ENCODE measurements around the gene FAM221B.

The FAM221B gene

DNA sequence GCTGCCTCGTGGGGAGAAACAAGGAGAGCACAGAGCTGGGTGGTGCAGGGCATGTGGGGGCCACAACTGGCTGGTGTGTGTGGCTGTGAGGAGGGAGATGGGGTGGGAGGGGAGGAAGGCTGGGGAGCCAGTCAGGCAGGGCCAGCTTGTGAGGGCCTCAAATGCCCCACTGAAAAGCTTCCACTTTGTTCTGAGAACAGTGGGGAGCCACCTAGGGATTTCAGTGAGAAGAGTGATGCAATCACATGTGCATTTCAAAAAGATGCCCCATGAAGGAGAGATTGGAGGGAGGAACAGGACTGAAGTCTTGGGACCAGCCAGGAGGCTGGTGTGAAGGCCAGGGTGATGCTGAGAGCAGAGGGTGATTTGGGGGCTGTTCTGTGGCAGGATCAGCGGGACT, 40.4 kb upstream of the FAM221B start:
- no peaks in the 10 kb centered on the region for H3K36me3 ChIP-seq (ENCODE audit: control insufficient read depth, insufficient read depth, low read length)
- DNase-seq (ENCODE audit: extremely low read depth, insufficient read length), result no peak
- H3K4me3 ChIP-seq (replicated peaks; ENCODE audit: low read depth, low read length), result no peak overlapping the region
- H3K27me3 ChIP-seq (replicated peaks; ENCODE audit: control insufficient read depth, insufficient read depth, low read length), result no peaks in the 10 kb centered on the region
- no peak for TF ChIP-seq CTCF (IDR thresholded peaks at IDR 0.05; ENCODE audit: insufficient read depth, low read length, poor library complexity, severe bottlenecking)

DNA sequence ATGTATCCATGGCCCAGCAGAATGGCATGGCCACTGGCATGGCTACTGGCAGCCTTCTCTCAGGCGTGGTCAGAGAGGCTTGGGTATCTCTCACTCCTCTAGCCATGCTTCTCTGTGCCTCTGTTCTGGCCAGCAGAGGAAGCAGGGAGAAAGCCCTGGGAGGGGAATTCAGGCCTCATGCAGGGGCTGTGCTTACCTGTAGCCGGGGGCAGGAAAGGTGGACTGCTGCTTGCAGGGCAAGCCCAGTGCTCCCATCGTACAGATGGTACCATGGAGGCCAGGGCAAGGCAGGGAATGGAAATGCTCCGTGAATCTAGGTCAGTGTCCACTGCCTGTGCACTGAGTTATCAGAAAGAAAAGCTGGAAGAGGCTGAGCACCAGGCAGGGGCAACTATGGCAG, 39.0 kb upstream of the FAM221B start:
- DNase-seq (ENCODE audit: extremely low read depth, insufficient read length), result no peak
- Histone ChIP-seq H3K4me3 (replicated peaks; ENCODE audit: low read depth, low read length) (no peak overlapping the region), H3K36me3 (ENCODE audit: control insufficient read depth, insufficient read depth, low read length) (no peaks in the 10 kb centered on the region), H3K27me3 (replicated peaks; ENCODE audit: control insufficient read depth, insufficient read depth, low read length) (no peaks in the 10 kb centered on the region)
- TF ChIP-seq CTCF (IDR thresholded peaks at IDR 0.05; ENCODE audit: insufficient read depth, low read length, poor library complexity, severe bottlenecking), result no peak

DNA sequence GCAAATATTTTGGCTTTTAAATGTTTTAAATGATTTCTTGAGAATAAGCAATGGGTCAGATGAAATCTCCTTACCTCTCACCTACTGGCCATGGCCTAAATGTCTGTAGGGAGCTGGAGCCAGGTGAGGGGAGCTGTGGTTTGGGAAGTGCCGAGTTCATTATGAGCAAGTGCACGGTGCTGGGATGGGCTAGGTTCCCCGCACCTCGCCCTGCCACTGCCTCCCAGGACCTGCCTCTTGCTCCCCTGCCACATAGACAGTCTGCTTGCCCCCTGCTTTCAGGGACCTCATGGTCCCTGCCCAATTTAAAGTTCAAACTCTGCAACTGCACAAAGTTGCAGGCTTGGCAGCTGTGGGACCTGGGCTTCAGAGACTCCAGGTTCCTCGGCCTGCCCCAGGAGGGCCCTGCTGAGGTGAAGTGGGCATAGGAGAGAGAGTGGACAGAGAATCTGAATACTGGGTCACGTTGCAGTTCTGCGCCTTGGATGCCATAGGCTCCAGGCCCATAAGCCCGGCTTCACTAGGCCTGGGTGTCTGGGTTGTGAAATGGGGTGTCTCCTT, 36.2 kb upstream of the FAM221B start:
- Histone ChIP-seq H3K27me3 (replicated peaks; ENCODE audit: control insufficient read depth, insufficient read depth, low read length) (no peaks in the 10 kb centered on the region), H3K36me3 (ENCODE audit: control insufficient read depth, insufficient read depth, low read length) (no peaks in the 10 kb centered on the region), H3K4me3 (replicated peaks; ENCODE audit: low read depth, low read length) (no peak overlapping the region)
- no peak for TF ChIP-seq CTCF (IDR thresholded peaks at IDR 0.05; ENCODE audit: insufficient read depth, low read length, poor library complexity, severe bottlenecking)
- DNase-seq (ENCODE audit: extremely low read depth, insufficient read length), result no peak

DNA sequence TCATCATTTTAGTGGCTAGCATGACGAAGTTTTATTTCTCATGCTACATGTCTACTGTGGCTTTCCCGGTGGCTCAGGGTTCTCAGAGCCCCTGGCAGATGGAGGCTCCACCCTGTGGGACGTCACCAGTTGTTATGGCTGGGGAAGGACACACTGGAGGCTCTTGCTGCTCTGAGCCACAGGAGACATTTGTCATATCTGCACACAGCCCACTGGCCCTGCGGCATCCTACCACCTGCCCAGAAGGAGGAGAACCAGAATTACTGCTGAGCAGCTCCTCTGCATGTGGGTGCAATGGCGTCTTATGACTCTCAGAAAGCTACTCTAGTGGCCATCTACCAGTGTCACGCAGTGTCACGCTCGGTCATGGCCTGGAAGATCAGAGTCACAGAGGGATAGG, 35.1 kb upstream of the FAM221B start:
- H3K36me3 ChIP-seq (ENCODE audit: control insufficient read depth, insufficient read depth, low read length), result no peaks in the 10 kb centered on the region
- no peak for DNase-seq (ENCODE audit: extremely low read depth, insufficient read length)
- TF ChIP-seq CTCF (IDR thresholded peaks at IDR 0.05; ENCODE audit: insufficient read depth, low read length, poor library complexity, severe bottlenecking), result no peak
- H3K27me3 ChIP-seq (replicated peaks; ENCODE audit: control insufficient read depth, insufficient read depth, low read length), result no peaks in the 10 kb centered on the region
- H3K4me3 ChIP-seq (replicated peaks; ENCODE audit: low read depth, low read length), result no peak overlapping the region

DNA sequence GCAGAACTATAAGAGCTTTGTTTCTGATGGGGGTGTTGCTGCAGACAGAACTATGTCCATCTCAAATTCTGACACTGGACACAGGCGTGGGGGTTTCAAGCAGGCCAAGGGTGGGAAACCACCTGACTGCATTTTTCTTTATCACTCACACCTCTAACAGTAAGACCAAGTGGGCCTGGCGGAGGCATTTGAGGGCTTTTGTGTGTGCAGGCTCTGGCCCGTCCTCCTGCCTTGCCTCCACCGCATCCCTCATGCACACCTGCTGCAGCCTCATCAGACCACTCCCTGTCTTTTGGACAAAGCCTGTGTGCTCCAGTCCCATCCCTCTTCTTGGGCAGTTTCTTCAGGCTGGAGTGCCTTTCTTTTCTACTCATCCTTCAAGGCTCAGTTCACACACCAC, 33.8 kb upstream of the FAM221B start:
- no peak overlapping the region for H3K4me3 ChIP-seq (replicated peaks; ENCODE audit: low read depth, low read length)
- TF ChIP-seq CTCF (IDR thresholded peaks at IDR 0.05; ENCODE audit: insufficient read depth, low read length, poor library complexity, severe bottlenecking), result no peak
- H3K27me3 ChIP-seq (replicated peaks; ENCODE audit: control insufficient read depth, insufficient read depth, low read length), result no peaks in the 10 kb centered on the region
- H3K36me3 ChIP-seq (ENCODE audit: control insufficient read depth, insufficient read depth, low read length), result no peaks in the 10 kb centered on the region
- no peak for DNase-seq (ENCODE audit: extremely low read depth, insufficient read length)
